Liver (tissue), 9 donors: Measurements from ENCODE around the gene FRMPD4. TPM values are rescaled to one million over a fixed set of nuclear protein-coding genes. Genes with fewer than 3 reads are reported as not detected.

Experiments
- DNase-seq: peaks from one replicate; pipeline ENCODE4 v3.0.0-alpha.2; 2017; ENCODE audit warnings: low spot score
- H3K27ac ChIP-seq, 2 donors: one replicate each; pipeline ENCODE4 v1.7.0; 2013; ENCODE audit warnings: inconsistent platforms in 2 of 2, low read length in 2 of 2, control low read depth in 1 of 2, low read depth in 1 of 2, mild to moderate bottlenecking in 1 of 2
- H3K27me3 ChIP-seq, 4 donors: one replicate each; pipeline versions ENCODE4 v1.6.1 to v1.7.0; 2013; ENCODE audit warnings: low read length in 3 of 4, inconsistent platforms in 1 of 4, mild to moderate bottlenecking in 1 of 4, moderate library complexity in 1 of 4; ENCODE audit not compliant: control insufficient read depth in 4 of 4, insufficient read depth in 4 of 4
- H3K36me3 ChIP-seq, 4 donors: one replicate each; pipeline versions ENCODE4 v1.6.1 to v1.7.0; 2013; ENCODE audit warnings: low read length in 3 of 4, mild to moderate bottlenecking in 3 of 4, low read depth in 1 of 4, moderate library complexity in 1 of 4; ENCODE audit not compliant: control insufficient read depth in 4 of 4, insufficient read depth in 3 of 4
- H3K4me1 ChIP-seq, 4 donors: one replicate each; pipeline versions ENCODE4 v1.6.1 to v1.7.0; 2013; ENCODE audit warnings: low read length in 3 of 4, mild to moderate bottlenecking in 3 of 4, moderate library complexity in 1 of 4; ENCODE audit not compliant: control insufficient read depth in 4 of 4, insufficient read depth in 4 of 4
- H3K4me3 ChIP-seq, 3 donors: one replicate each; pipeline versions ENCODE4 v1.6.1 to v1.7.0; 2013; ENCODE audit warnings: low read length in 3 of 3, control low read depth in 1 of 3, low read depth in 1 of 3, mild to moderate bottlenecking in 1 of 3
- H3K9ac ChIP-seq, 2 donors: one replicate each; pipeline ENCODE4 v1.7.0; 2013; ENCODE audit warnings: low read length in 2 of 2, mild to moderate bottlenecking in 2 of 2, moderate library complexity in 2 of 2, control low read depth in 1 of 2, low read depth in 1 of 2
- H3K9me3 ChIP-seq, 4 donors: one replicate each; pipeline versions ENCODE4 v1.6.1 to v1.7.0; 2013; ENCODE audit warnings: low read length in 3 of 4; ENCODE audit not compliant: control insufficient read depth in 4 of 4
- EGR1 ChIP-seq, 2 donors: IDR thresholded peaks; 2 replicates each; pipeline ENCODE4 v1.6.1; 2016 to 2018; ENCODE audit warnings: antibody characterized with exemption in 2 of 2, low read depth in 2 of 2
- FOXA2 ChIP-seq: IDR thresholded peaks from 2 replicates; pipeline ENCODE4 v1.6.1; 2016; ENCODE audit warnings: antibody characterized with exemption
- HNF4A ChIP-seq, 2 donors: conservative IDR thresholded peaks; 2 replicates each; pipeline ENCODE4 v1.6.1; 2016; ENCODE audit warnings: antibody characterized with exemption in 2 of 2, mild to moderate bottlenecking in 2 of 2
- HNF4G ChIP-seq: IDR thresholded peaks from 2 replicates; pipeline ENCODE4 v1.6.1; 2016; ENCODE audit warnings: antibody characterized with exemption
- JUND ChIP-seq, 2 donors: IDR thresholded peaks; 2 replicates each; pipeline ENCODE4 v1.6.1; 2016; ENCODE audit warnings: antibody characterized with exemption in 2 of 2
- RAD21 ChIP-seq, 2 donors: IDR thresholded peaks; 2 replicates each; pipeline ENCODE4 v1.6.1; 2016; ENCODE audit warnings: antibody characterized with exemption in 2 of 2, mild to moderate bottlenecking in 2 of 2
- SP1 ChIP-seq: IDR thresholded peaks from 2 replicates; pipeline ENCODE4 v1.6.1; 2018; ENCODE audit warnings: antibody characterized with exemption, mild to moderate bottlenecking
- TAF1 ChIP-seq: conservative IDR thresholded peaks from 2 replicates; pipeline ENCODE4 v1.6.1; 2016; ENCODE audit warnings: antibody characterized with exemption, mild to moderate bottlenecking
- YY1 ChIP-seq: IDR thresholded peaks from 2 replicates; pipeline ENCODE4 v1.6.1; 2016; ENCODE audit warnings: antibody characterized with exemption, mild to moderate bottlenecking
- WGBS: extraction: QIAGEN DNeasy Blood & Tissue Kit; methylation state at CpG from one replicate; pipeline ENCODE4 v1.1.7; 2013; 5-methylcytosine and 5-hydroxymethylcytosine counted together
- polyA plus RNA-seq, 2 donors: library from polyadenylated mRNA; stranded (reverse) in 1 of 2; unstranded in 1 of 2; fragments of 200-250 nt in 1 of 2; fragments of >200 nt in 1 of 2; fragmentation: Nextera tagmentation in 1 of 2; extraction: Ambion mirVana in 1 of 2; gene quantifications; one replicate each; pipeline versions ENCODE4 v1.2.1 to v1.2.3, GENCODE V29; 2013 to 2015
- total RNA-seq, 2 donors: library from RNA; depleted of rRNA; stranded (reverse); fragments of >200 nt; gene quantifications; one replicate each; pipeline ENCODE4 v1.2.3, GENCODE V29; 2014
- TF ChIP-seq, protein P1 (sequence below): IDR thresholded peaks from 2 replicates; pipeline ENCODE4 v1.6.1; 2016; ENCODE audit warnings: antibody characterized with exemption
- TF ChIP-seq, protein P2 (sequence below): IDR thresholded peaks from 2 replicates; pipeline ENCODE4 v1.6.1; 2016; ENCODE audit warnings: antibody characterized with exemption
- TF ChIP-seq, protein P3 (sequence below): IDR thresholded peaks from 2 replicates; pipeline ENCODE4 v1.6.1; 2016; ENCODE audit warnings: antibody characterized with exemption, mild to moderate bottlenecking
- TF ChIP-seq, protein P4 (sequence below): IDR thresholded peaks from 2 replicates; pipeline ENCODE4 v1.6.1; 2016; ENCODE audit warnings: antibody characterized with exemption
- donor health status: healthy.
- donor health status: healthy.
- donor health status: healthy.
- donor health status: healthy.
- donor health status: healthy.

The FRMPD4 gene
- total and polyA plus RNA-seq, 4 donors, result 0.01 to 0.08 (median 0.03) TPM; not detected in 1

DNA sequence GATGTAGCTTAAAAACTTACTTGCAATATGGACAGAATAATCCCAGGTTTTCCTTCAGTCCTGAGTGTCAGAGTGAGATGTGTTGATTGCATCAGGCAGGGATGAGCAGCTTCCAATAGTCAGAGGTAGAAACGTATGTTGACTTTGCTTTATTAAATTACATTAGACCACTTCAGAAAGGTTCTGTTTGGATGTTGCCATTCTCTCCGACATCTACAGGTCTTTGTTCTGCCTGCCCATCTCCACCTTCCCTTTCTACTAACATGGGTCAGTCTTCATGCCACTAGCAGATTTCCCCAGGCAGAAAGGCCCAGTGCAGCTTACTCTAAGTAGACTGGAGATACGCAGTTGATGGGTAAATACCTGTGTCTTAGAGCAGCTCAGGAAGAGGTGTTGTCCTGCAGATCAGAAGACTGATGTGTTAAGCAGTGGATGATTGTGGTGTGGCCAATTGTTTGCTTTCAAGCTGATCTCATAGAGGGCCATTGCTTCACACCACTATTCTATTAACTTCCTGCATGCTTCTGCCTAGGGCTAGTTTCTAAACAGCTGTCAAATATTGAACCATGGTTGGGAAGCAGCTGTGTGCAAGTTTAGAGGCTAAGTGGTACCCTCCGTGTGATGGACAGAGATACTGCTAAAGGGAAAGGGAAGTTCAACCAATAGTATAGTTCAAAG lies 1.8 kb downstream of the FRMPD4 start:
- Histone ChIP-seq H3K9me3 (no peaks in the 10 kb centered on the region), H3K27me3 (peaks cover 0 to 8% (median 0%) of the 10 kb centered on the region in 4 donors), H3K9ac (no peak overlapping the region), H3K4me3 (no peak overlapping the region), H3K36me3 (no peaks in the 10 kb centered on the region), H3K27ac (no peak overlapping the region), H3K4me1 (no peaks in the 10 kb centered on the region)
- no peak for DNase-seq
- WGBS, result 59% methylated on average over 4 of the region's 4 CpGs
- no peak for TF ChIP-seq YY1
- TF ChIP-seq, protein P1, sequence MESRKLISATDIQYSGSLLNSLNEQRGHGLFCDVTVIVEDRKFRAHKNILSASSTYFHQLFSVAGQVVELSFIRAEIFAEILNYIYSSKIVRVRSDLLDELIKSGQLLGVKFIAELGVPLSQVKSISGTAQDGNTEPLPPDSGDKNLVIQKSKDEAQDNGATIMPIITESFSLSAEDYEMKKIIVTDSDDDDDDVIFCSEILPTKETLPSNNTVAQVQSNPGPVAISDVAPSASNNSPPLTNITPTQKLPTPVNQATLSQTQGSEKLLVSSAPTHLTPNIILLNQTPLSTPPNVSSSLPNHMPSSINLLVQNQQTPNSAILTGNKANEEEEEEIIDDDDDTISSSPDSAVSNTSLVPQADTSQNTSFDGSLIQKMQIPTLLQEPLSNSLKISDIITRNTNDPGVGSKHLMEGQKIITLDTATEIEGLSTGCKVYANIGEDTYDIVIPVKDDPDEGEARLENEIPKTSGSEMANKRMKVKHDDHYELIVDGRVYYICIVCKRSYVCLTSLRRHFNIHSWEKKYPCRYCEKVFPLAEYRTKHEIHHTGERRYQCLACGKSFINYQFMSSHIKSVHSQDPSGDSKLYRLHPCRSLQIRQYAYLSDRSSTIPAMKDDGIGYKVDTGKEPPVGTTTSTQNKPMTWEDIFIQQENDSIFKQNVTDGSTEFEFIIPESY, result no peak
- no peak for TF ChIP-seq TAF1
- TF ChIP-seq JUND (IDR thresholded peaks at IDR 0.05), result no peak
- no peak for TF ChIP-seq RAD21 (IDR thresholded peaks at IDR 0.05)
- no peak for TF ChIP-seq SP1
- no peak for TF ChIP-seq EGR1 (IDR thresholded peaks at IDR 0.05; ENCODE audit: low read depth in 2 of 2)
- no peak for TF ChIP-seq HNF4A (conservative IDR thresholded peaks at IDR 0.05)
- no peak for TF ChIP-seq HNF4G
- TF ChIP-seq, protein P2, sequence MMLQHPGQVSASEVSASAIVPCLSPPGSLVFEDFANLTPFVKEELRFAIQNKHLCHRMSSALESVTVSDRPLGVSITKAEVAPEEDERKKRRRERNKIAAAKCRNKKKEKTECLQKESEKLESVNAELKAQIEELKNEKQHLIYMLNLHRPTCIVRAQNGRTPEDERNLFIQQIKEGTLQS, result no peak
- TF ChIP-seq, protein P3, sequence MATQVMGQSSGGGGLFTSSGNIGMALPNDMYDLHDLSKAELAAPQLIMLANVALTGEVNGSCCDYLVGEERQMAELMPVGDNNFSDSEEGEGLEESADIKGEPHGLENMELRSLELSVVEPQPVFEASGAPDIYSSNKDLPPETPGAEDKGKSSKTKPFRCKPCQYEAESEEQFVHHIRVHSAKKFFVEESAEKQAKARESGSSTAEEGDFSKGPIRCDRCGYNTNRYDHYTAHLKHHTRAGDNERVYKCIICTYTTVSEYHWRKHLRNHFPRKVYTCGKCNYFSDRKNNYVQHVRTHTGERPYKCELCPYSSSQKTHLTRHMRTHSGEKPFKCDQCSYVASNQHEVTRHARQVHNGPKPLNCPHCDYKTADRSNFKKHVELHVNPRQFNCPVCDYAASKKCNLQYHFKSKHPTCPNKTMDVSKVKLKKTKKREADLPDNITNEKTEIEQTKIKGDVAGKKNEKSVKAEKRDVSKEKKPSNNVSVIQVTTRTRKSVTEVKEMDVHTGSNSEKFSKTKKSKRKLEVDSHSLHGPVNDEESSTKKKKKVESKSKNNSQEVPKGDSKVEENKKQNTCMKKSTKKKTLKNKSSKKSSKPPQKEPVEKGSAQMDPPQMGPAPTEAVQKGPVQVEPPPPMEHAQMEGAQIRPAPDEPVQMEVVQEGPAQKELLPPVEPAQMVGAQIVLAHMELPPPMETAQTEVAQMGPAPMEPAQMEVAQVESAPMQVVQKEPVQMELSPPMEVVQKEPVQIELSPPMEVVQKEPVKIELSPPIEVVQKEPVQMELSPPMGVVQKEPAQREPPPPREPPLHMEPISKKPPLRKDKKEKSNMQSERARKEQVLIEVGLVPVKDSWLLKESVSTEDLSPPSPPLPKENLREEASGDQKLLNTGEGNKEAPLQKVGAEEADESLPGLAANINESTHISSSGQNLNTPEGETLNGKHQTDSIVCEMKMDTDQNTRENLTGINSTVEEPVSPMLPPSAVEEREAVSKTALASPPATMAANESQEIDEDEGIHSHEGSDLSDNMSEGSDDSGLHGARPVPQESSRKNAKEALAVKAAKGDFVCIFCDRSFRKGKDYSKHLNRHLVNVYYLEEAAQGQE, result no peak

DNA sequence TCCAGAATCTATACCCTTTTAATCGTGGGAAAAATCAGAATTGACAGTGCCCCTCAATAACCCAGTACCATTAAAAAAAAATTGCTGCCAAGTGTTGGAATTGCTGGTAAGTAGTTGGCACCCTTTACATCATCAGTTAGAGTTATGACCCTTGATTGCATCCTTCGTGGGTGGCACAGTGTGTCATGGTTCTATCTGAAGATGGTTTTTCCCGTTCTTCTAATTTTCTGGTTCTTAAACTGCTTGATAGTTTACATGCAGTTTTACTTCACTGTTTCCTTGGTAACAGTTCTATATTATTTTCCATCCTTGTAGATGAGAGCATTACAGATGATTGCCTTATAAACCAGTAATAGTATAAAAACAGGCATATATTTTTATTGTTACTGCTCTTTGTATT lies 3.2 kb downstream of the FRMPD4 start:
- Histone ChIP-seq H3K9me3 (no peaks in the 10 kb centered on the region), H3K36me3 (no peaks in the 10 kb centered on the region), H3K4me1 (no peaks in the 10 kb centered on the region), H3K27ac (no peak overlapping the region), H3K9ac (no peak overlapping the region), H3K4me3 (no peak overlapping the region), H3K27me3 (peaks cover 0 to 3% (median 0%) of the 10 kb centered on the region in 4 donors)
- TF ChIP-seq FOXA2 (no peak), YY1 (no peak)
- TF ChIP-seq, protein P2, result no peak
- TF ChIP-seq, protein P4, sequence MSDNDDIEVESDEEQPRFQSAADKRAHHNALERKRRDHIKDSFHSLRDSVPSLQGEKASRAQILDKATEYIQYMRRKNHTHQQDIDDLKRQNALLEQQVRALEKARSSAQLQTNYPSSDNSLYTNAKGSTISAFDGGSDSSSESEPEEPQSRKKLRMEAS, result no peak
- 52% methylated on average over 3 of the region's 3 CpGs for WGBS
- no peak for DNase-seq
